Measurements from ENCODE around the gene TMEM131.

GRCh38 chr2:97713296-97714083 lies 282.3 kb downstream of the TMEM131 start, which contains the start of gene ZAP70:
- no peak for TF ChIP-seq CTCF (IDR thresholded peaks at IDR 0.05)
- TF ChIP-seq POLR2A (IDR thresholded peaks at IDR 0.05) = no peak
